Iris pigment epithelial cell (primary cell): ENCODE measurements around the gene DHRS12.
"Not testable (repeated sequence)": the region's sequence is repeated elsewhere in the genome, so short reads cannot be mapped to it uniquely, and the experiment has no call there.

Experiments used
- DNase-seq: peaks from one replicate; pipeline ENCODE4 v3.0.0-alpha.2; 2011; ENCODE audit warnings: low read depth

DHRS12 gene

DNA sequence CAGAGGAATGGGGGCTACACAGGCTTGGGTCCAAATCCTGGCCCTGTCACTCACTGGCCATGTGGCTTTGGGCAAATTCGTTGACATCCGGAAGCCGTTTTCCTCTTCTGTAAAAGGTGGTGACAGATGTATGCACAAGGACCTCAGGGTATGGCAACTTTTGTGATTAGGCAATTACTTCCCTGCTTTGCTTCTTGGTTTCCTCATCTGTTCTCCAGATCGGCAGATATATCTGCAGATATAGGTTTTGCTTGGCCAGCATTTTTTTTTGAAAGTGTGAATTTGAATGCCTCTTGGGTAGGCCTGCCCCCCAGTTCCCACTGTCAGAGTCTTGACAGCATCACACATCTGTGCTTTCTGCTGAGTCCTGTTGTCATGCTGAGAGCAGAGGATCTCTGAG is 23.3 kb upstream of the DHRS12 start:
- DNase-seq, result no peak

DNA sequence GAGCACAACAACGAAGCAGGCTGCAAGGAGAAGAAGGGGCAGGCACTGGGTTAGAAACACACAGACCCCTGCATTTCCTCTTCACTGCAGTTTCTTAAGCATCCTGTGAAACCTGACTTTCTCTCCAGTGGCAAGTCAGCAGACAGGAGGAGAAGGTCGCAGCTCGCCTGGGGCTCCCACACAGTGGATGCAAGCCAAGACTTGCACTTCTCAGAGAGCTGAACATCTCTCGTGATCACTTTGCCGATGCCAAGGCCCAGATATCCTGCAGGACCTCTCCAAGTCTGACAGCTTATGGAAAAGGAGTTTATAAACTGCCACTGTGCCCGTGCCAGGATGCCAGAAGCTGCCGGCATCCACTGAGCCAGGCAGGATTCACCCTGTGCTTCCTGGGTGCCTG is 22.6 kb upstream of the DHRS12 start:
- no peak for DNase-seq

DNA sequence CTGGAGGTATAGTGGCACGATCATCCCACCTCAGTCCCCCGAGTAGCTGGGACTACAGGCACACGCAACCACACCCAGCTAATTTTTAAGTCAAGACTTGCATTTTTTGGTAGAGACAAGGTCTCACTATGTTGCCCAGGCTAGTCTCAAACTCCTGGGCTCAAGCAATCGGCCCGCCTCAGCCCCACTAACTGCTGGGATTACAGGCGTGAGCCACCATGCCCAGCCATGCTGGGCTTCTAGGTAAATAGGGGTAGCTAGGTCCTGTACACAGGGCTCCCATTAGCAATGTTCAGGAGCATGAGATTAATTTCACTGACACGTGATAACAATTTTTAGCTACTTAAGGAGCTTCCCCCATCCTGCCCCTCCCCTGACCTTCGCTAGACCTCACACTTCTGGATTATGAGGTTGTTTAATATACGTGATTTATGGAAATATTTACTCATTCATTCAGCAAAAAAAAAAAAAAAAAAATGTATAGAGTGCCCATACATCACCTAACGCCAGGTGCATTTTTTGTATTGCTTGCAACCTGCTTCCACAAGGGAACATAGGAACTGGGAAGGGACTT is 21.8 kb upstream of the DHRS12 start:
- DNase-seq, result no peak

DNA sequence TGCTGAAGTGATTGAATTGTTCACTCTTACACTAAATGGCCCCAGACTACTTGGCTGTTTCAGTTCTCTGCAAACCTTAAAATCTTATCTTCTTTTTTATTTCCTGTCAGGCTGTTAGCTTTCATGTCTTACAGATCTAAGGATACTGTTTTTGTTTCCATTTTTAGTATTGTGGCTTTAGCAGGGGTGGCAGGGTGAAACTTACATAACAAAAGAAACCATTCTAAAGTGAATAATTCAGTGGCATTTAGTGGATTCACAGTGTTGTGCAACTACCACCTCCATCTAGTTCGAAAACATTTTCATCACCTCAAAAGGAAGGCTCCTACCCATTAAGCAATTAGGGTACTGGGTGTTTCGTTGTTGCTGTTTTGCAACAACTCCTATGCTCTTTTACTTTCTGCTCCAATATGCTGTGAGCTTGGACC is 21.2 kb upstream of the DHRS12 start:
- DNase-seq, result peak; percentile 67

DNA sequence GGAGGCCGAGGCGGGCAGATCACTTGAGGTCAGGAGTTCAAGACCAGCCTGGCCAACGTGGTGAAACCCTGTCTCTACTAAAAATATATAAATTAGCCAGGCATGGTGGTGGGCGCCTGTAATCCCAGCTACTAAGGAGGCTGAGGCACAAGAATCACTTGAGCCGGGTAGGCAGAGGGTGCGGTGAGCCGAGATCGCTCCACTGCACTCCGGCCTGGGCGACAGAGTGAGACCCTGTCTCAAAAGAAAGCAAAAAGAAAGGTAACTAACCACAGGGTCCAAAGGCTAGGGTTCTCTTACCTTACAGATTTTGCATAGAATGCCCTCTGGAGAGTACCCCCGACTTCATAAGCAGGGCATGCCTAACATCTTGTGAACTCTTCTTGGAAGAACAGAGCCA is 20.7 kb upstream of the DHRS12 start:
- DNase-seq, result not testable (repeated sequence)

DNA sequence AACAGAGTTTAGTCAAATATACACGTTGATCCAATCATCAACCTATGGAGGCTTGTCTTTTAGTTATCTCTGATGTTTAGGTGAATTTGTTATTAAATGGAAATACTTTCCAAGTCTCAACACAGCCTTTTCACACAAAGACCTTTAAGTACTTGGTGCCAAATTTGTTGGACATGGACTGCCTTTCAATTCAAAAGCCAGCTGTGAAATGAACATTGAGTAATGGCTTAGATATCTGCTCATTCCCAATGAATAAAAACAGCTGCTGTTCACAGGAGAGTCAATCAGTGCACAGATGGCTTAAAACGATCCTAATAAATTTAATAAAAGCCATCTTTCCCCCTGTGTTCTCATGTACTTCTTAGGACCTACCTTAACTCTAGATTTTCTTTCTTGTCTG is 19.9 kb upstream of the DHRS12 start:
- no peak for DNase-seq

DNA sequence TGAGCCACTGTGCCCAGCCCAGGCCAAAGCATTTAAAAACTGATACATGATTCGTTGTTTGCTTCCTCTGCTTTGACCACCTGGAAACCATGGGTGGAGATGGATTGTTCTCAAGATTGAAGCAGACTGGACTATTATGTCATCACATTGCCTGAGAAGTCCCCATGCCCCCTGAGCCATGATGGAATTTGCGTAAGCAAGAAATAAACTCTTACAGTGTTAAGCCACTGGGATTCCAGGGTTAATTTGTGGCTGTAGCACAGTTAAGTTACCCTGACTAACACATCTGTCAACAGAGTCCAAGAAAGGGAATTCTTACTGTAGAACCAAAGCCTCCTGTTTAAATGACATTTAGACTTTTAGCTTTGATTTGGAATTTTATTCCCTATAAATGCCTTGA is 19.4 kb upstream of the DHRS12 start:
- DNase-seq, result no peak

DNA sequence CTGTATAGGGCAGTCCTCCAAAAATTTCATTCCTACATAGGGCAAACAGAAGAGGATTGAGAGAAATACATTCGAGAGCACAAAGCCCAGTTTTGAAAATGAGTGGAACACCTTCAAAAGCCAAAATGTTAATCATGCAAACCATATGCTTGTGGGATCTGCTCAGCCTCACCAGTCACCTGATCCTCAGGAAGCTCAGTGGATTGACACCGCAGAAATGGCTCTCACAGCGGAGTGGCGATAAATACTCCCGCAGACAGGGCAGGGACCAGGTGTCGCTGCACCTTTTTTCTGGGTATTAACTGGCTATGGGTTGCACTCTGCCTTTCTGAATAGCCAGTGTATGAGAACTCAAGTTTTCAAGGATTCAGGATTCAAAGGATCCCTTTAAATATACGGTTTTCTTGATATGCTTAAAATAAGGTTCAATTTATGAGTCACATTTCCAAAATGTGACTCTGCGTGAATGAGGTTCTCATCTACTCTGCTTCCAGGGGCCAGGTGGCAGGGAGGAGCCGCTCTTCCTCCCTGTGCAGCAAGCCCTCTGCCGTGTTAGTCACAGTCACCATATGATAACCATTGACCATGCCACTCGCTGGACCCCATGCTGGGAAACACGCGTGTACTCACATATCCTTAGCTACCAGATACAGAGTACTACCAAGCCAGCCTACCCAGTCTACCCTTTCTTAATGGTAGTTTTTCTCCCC is 18.3 kb upstream of the DHRS12 start:
- no peak for DNase-seq

DNA sequence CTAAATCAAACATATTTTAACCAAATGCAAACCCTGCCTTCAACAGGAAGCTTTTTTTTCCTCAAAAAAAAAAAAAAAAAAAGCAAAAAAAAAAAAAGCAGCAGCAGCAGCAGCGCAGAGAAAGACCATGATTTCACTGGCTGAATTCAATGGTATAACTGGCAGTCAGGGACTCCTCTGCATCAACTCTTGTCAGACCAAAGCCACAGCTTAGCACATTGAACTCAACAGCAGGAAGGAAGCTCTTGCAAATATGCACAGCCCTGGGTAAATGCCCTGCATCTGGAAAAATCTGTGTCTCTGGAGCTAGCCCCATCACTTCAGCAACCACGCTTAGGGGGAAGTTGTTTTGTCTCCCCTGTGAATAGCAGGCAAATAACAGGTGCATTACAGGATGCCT is 17.6 kb upstream of the DHRS12 start:
- no peak for DNase-seq

DNA sequence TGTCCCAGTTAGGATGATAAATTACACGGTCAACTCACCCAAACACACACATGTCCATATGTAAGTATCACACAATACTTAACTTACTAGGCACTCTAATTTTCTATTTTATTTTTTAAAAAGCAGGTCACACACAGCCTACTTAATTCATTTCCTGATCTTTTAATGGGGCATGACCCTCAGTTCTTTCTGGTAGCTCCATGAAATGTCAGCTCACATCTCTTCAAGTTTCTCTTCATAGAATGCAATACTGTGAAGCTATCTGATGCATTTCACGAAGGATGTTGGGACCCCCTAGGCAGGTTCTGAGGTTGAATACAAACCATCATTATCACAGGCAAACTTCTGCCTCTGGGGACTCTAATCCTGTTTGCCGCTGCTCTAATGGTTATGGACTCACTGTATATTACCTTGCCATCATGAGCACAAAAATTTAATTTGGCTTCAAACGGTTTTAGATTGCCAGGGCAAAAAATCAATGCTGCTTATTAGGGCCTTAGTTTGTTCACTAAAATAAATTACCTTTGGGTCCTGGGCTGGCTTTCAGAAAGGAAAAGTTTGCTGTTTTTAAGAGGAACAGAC is 16.1 kb upstream of the DHRS12 start:
- no peak for DNase-seq

DNA sequence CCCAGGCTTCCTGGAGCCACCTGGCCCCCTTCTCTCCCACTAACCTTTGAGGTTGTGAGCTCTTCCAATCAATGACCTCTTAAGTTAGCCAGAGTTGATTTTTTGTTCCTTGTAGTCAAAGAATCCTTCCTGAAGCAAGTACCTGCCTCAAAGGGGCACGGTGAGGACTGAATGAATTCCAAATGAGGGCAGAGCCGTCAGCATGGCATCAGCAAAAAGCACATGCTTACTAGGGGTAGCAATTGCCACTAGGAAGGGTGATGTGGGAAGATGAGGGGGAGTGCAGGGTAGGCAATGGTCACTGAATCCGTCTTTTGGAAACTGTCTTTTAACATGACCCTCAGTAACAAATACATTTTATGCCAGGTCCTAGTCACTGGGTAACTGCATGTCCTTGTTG is 15.6 kb upstream of the DHRS12 start:
- DNase-seq, result no peak

DNA sequence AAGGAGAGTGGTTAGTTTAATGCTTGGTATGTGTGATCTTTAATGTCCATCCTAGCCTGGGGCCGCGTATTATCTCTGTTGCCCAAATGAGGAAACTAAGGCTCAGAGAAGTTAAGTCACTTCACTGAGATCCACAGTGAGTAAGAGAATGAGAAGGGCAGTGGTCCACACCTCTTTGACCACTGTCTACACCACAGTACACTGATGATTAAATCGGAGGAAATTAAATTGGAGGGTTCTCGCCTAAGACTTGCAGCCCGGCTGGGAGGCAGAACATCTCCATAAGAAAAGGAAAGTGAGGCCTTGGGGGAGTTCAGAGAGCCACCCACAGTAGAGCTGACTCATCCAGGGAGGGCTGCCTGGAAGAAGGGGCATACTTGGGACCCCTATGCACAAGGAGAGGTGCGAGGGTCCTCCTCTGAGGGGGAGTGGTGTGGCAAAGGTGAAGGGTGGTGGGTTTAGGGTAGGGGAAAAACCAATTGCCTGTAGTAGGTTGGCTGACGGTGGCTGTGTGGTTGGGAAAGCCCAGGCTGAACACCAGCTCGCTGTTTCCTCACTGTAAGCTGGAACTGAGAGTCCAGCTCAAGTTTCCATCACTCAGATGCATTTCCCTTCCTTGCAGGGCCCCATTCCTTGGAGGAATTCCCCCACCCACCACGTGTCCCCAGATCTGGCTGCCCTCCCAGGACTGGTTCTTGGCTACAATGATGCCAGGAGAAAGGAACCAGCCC is 15.0 kb upstream of the DHRS12 start:
- peak; percentile 52 for DNase-seq

DNA sequence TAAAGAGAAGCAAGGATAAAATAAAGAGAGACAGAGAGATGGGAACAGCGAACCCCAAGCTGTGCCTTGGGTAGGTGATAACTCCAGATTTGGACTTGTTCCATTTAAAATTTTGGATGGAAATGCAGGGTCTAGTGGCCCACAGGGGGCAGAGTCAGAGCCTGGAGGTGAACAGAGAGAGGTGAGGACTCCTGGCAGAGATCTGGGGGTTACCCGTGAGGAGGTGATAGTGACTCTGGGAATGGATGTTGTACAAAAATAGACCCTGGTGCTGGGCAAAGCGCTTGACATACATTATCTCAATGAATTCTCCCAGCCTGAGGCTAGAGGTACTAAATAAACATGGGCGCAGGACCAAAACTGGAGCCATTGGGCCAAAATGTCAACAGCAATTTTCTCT is 14.3 kb upstream of the DHRS12 start:
- DNase-seq, result no peak

DNA sequence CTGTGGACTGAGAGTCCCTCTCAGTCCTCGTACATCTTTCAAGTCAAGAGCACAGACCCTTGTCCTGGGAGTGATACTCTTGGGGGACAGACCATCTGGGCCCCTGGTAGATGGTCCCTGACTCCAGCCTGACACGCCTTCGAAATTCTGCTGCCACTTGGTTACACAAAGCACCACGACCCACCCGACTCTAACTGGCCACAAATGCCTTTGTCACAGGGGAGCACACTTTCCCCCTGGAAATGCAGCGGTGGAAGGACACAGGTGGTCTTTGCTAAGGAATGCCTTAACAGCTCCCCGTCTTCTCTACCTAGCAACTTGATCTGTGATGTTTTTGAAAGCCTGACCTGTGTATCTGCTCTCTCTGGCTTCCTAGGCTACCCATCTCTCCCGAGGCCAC is 13.8 kb upstream of the DHRS12 start:
- no peak for DNase-seq

DNA sequence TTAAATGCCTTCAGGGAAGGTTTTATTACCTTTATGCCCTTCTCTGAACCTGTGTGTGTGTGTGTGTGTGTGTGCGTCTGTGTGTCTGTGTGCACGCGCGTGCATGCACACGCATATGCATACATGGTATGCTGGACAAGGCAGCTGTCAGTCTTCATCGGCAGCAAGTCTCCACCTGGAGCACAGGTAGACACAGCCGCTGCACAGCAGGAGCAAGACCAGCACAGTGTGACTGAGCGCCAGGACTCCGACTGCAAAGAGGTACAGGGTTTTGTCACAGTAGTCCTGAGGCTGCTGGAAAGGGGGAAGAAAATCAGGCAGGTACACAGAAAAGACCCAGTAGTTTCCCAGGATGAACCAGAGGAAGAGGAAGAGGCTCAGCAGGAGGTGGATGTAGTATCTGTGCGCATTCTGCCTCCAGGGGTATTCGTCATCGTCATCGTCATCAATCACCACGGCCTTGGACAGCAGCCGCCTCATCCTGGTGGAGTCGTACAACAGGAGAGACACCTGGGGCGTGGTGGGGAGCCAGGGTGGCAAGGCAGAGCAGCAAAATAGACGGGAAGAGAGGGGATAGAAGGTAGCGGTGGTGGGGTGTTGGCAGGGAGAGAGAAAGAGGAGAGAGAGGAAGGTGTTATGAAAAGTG is 12.8 kb upstream of the DHRS12 start:
- DNase-seq, result no peak

DNA sequence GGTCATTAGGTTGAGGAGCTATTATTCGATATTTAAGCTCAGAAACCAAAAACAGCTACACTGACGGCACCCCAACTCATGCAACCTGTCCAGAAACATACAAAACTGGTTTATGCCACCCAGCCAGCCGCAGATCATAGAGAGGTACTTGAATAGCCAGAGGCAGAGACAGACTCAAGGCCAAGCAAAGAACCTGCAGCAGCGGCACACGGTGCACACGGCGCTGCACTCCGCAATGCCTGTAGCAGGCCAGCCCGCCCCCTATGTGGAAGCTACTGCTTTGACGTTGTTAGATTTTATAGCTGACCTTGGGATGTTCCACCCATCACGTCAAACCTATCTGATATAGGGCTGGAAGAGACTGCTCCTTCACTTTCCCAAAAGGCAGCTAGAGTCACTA is 11.9 kb upstream of the DHRS12 start:
- no peak for DNase-seq

DNA sequence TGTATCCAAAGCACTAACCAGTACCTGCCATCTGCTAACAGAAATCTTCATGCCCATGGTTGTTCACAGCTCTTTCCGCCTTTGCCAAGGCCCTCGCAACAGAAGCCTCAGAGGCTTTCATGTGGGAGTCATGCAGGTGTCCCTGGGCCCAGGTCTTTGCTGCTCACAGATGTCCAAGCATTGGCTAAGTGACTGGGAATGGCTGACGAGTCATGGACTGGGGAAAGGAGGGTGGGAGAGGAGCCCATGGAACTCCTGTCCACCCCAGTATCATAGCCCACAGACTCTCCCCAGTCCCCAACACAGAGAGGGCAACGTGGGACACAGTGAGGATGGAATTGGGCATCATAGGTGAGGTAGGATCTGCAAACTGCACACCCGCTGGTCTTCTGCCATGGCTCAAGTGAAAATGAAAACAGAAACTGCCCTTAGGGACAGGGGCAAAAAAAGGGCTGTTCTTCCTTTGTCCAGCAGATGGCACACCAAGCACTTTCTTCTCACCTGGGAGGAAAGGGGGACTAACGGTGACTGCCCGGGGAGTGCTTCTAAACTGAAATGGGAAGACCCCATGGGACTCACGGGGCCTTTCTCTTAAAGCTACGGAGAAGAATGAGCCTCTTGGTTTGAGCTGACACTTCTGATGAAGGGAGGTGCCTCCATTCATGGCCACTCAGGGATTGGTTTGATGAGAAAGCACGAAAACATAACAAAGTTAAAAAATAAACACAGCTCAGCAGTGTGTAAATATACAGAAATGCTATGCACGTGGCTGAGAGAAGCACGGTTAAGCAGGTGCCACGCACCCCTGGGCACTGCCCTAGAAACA is 11.1 kb upstream of the DHRS12 start:
- DNase-seq, result peak; percentile 54

DNA sequence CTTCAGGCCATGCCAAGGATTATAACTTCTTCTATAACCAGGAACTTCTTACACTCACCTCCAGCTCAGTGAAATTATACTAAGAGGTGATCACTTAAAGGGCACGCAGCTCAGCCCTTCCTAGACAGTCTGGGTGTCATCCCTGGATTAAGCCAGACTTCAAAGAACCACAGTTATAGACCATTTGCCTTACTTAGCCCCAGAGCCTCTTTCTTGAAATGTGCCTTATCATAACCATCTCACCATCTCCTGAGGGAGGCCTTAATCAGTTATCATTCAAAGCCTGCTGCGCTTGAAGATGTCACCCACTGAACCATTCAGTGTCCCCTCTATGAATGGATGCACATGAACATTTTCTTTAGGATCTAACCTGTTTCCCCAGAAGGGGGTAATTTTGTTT is 10.1 kb upstream of the DHRS12 start:
- DNase-seq, result no peak

DNA sequence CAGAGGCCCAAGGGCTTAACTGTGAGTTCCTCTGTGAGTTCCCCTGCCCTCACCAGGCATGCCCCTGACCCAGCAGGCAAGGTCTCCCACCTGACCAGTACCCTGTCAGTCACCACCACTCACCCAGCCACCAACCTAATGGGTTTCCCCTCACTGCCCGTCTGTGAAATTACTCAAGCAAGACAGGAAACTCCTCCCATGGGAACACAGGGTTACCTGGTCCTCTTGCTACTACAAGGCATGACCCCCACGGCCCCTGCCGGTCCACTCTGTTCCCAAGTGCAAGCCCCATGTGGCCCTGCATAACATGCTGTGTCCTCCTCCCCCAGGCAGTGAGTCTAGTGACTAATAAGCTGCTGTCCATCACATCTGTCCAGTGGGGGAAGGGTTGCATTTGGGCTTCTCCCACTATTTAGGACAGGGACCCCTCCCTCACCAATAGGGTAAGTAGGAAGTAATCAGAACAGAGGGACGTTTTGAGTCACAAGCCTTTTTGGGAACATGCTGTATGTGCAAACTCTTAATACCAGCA is 8.0 kb upstream of the DHRS12 start:
- no peak for DNase-seq

DNA sequence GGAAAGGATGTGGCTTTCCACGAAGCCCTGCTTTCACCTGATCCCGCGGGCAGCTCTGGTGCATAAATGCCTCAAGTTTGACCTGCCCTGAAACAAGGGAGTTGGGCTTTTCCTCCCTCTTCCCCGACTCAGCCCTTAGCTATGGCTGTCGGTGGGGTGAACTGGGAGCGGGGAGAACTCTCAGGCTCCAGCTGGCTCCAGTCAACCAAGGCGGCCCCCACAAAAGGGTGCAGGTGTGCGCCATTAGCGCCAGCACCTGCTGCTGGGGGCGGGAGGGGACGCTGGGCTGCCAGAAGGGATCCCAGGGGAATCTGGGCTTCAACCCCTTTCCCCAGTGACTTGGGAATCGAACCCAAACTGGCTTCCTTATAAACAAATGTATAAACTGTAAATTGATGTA is 7.1 kb upstream of the DHRS12 start:
- DNase-seq, result no peak

DNA sequence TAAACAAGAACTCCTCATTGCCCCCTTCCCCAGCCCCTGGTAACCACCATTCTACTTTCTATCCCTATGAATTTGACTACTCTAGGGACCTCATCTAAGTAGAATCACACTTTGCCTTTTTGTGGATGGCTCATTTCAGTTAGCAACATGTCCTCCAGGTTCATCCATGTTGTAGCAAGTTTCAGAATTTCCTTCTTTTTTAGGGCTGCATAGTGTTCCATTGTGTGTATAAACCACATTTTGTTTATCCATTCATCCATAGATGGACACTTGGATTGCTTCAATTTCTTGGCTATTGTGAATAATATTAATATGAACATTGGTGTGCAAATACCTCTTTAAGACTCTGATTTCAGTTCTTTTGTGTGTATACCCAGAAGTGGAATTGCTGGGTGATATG is 4.8 kb upstream of the DHRS12 start:
- no peak for DNase-seq

DNA sequence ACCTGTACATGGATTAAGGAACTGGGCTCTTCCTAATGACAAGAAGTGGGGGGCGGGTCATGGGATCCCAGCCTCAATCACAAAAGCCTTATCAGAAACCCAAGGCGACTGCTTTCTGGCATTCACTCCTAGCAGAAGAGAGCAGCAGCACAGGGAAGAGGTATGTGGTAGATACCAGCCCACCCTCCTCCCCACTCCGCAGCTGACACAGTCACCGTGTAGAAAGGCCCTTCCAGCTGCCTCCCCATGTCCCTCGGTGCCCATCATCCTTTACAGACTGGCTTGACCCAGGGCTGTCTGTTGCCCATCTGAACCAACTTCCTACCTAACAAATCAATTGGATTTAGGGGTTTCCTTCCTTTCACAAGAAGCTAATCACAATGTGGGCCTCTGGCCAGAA is 3.1 kb upstream of the DHRS12 start:
- DNase-seq, result no peak
